Spleen (tissue), 11 donors: ENCODE results near the gene IFNLR1. TPM values are rescaled to one million over a fixed set of nuclear protein-coding genes. Genes with fewer than 3 reads are reported as not detected.

Experiments used
- DNase-seq: peaks from one replicate; pipeline ENCODE4 v3.0.0-alpha.2; 2020
- H3K27ac ChIP-seq, 8 donors: fragments of 200-600 bp; sonication (generic) in 7 of 8; 1 replicate in 4 of 8; 2 replicates in 4 of 8; pipeline versions ENCODE4 v1.5.0 to v1.8.0; 2016 to 2021; ENCODE audit warnings: inconsistent platforms in 4 of 8, mild to moderate bottlenecking in 4 of 8, moderate library complexity in 1 of 8
- H3K27me3 ChIP-seq, 7 donors: fragments of 200-600 bp; sonication (generic) in 6 of 7; replicated peaks in 1 of 7; 1 replicate in 4 of 7; 2 replicates in 3 of 7; pipeline versions ENCODE4 v1.5.0 to v1.8.0; 2016 to 2021; ENCODE audit warnings: inconsistent platforms in 3 of 7, mild to moderate bottlenecking in 1 of 7
- H3K36me3 ChIP-seq, 6 donors: fragments of 200-600 bp; sonication (generic) in 5 of 6; 1 replicate in 4 of 6; 2 replicates in 2 of 6; pipeline versions ENCODE4 v1.5.0 to v1.8.0; 2016 to 2021; ENCODE audit warnings: inconsistent platforms in 2 of 6
- H3K4me1 ChIP-seq, 6 donors: fragments of 200-600 bp; sonication (generic) in 5 of 6; 1 replicate in 3 of 6; 2 replicates in 3 of 6; pipeline versions ENCODE4 v1.5.0 to v1.8.0; 2016 to 2021; ENCODE audit warnings: inconsistent platforms in 3 of 6
- H3K4me3 ChIP-seq, 8 donors: fragments of 200-600 bp; sonication (generic) in 7 of 8; 1 replicate in 4 of 8; 2 replicates in 4 of 8; pipeline versions ENCODE4 v1.5.0 to v1.8.0; 2016 to 2021; ENCODE audit warnings: inconsistent platforms in 4 of 8, mild to moderate bottlenecking in 4 of 8, moderate library complexity in 2 of 8
- H3K9me3 ChIP-seq, 8 donors: fragments of 200-600 bp; sonication (generic) in 7 of 8; 1 replicate in 4 of 8; 2 replicates in 4 of 8; pipeline versions ENCODE4 v1.5.0 to v1.8.0; 2016 to 2021; ENCODE audit warnings: inconsistent platforms in 4 of 8
- POLR2A ChIP-seq, 3 donors: fragments of 450-650 bp; IDR thresholded peaks; one replicate each; pipeline ENCODE4 v1.5.1; 2017; ENCODE audit warnings: antibody characterized with exemption in 3 of 3, mild to moderate bottlenecking in 1 of 3
- POLR2AphosphoS5 ChIP-seq, 3 donors: sonication (generic); formaldehyde crosslinking; IDR thresholded peaks; one replicate each; pipeline ENCODE4 v1.5.1; 2017; ENCODE audit warnings: antibody characterized with exemption in 3 of 3
- WGBS, 5 donors: extraction: QIAGEN DNeasy Blood & Tissue Kit in 3 of 5; methylation state at CpG; one replicate each; pipeline versions ENCODE4 v1.1.5 to v1.1.7; 2013 to 2018; 5-methylcytosine and 5-hydroxymethylcytosine counted together
- intact Hi-C: fragments of 100-400 bp; cut with DNase I; formaldehyde crosslinking; loops from one replicate; pipeline ENCODE4 v1.15.0; 2023; ENCODE audit warnings: low total_unique reads
- polyA plus RNA-seq, 3 donors: library from polyadenylated mRNA; stranded (reverse); fragments of 200-250 nt; gene quantifications; one replicate each; pipeline ENCODE4 v1.2.1, GENCODE V29; 2013
- total RNA-seq, 7 donors: library from RNA; depleted of rRNA in 3 of 7; stranded (reverse); fragments of >200 nt in 3 of 7; fragmentation: NEBNext Ultra II Directional in 4 of 7; extraction: Animal tissue kit (Norgen Biotek cat#: 25700) in 4 of 7; gene quantifications; one replicate each; pipeline versions ENCODE4 v1.1.0 to v1.2.1, GENCODE V29; 2016 to 2021
- TF ChIP-seq, protein P1 (sequence below), 11 experiments: fragments of 200-600 bp in 7 of 11; fragments of 450-650 bp in 4 of 11; sonication (generic) in 4 of 11; IDR thresholded peaks in 8 of 11; conservative IDR thresholded peaks in 3 of 11; 1 replicate in 7 of 11; 2 replicates in 4 of 11; pipeline versions ENCODE4 v1.4.0 to v1.8.0; 2016 to 2021; ENCODE audit warnings: antibody characterized with exemption in 11 of 11, inconsistent platforms in 4 of 11, mild to moderate bottlenecking in 1 of 11
- donor health status: healthy with polysubstance abuse.
- donor health status: DM: no; HTN: no; CAD: no; lungs with moderate emphysema.
- donor health status: DM: no; HTN: no; CAD: no.
- donor health status: Bipolar disorder and iron deficiency.
- donor health status: healthy.
- donor health status: DM: no; HTN: no; CAD: no.
- donor health status: DM: yes; HTN: yes; CAD: no.

IFNLR1 gene
- total and polyA plus RNA-seq, 10 donors, result 1.7 to 8.9 (median 3.6) TPM

DNA sequence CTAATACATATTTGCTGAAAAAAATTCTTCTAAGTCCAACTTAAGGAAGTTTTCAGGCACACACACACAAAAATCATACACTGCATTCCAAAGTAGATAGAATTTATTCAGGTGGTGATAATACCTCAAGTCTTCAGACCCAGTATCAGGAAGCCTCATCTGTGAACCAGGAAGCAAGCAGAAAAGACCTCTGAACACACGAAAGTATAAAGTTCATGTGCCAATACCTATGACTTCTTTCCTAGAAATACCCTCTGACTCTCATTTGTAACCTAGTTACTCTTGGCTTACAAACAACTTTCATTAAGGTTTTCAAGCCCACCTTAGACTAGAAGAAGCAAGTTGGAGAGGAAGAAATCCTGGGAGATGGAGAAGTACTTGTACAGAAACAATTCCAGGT is 35.7 kb upstream of the IFNLR1 start:
- TF ChIP-seq POLR2A (IDR thresholded peaks at IDR 0.05), result no peak
- no peak for TF ChIP-seq POLR2AphosphoS5 (IDR thresholded peaks at IDR 0.05)
- TF ChIP-seq, protein P1, sequence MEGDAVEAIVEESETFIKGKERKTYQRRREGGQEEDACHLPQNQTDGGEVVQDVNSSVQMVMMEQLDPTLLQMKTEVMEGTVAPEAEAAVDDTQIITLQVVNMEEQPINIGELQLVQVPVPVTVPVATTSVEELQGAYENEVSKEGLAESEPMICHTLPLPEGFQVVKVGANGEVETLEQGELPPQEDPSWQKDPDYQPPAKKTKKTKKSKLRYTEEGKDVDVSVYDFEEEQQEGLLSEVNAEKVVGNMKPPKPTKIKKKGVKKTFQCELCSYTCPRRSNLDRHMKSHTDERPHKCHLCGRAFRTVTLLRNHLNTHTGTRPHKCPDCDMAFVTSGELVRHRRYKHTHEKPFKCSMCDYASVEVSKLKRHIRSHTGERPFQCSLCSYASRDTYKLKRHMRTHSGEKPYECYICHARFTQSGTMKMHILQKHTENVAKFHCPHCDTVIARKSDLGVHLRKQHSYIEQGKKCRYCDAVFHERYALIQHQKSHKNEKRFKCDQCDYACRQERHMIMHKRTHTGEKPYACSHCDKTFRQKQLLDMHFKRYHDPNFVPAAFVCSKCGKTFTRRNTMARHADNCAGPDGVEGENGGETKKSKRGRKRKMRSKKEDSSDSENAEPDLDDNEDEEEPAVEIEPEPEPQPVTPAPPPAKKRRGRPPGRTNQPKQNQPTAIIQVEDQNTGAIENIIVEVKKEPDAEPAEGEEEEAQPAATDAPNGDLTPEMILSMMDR (IDR thresholded peaks at IDR 0.05 in 8 of 11, conservative IDR thresholded peaks at IDR 0.05 in 3 of 11), result no peak
- H3K9me3 ChIP-seq, result no peaks in the 10 kb centered on the region
- H3K27ac ChIP-seq, result no peak overlapping the region
- H3K4me3 ChIP-seq, result no peak overlapping the region
- no peaks in the 10 kb centered on the region for H3K4me1 ChIP-seq
- 57 to 93% (median 67%) methylated on average over 1 of the region's 1 CpG for WGBS, 5 donors
- H3K36me3 ChIP-seq, result no peaks in the 10 kb centered on the region
- H3K27me3 ChIP-seq, result peaks cover 0 to 24% (median 0%) of the 10 kb centered on the region in 7 donors
- no peak for DNase-seq
- intact Hi-C loops, result no loop called here

DNA sequence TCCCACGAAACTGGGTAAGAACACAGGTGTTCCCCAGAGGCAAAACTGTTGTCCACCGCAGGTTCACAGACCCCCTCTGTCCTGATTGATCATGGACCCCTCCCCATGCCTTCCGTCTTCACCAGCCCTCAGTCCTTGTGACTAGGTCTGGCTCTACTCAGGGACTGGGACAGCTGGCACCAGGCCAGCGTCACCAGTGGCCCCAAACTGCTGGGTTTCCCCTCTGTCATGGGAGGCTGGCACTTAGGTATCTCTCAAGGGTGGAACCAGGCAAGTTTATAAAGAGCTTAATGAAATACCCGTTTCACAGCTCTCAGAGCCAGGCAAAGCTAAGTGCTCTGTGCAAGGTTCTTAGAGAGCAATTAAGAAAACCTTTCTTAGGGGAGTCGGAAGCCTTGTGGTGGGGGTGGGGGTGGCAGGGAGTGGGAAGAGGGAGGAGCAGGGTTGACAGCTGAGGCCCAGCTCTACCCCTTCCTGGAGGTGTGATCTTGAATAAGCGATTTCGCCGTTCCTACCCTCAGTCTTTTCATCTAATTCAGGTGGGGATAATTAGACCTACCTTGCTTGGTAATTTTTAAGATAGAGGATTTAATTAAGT is 35.0 kb upstream of the IFNLR1 start:
- H3K9me3 ChIP-seq, result no peaks in the 10 kb centered on the region
- no peak for TF ChIP-seq POLR2AphosphoS5 (IDR thresholded peaks at IDR 0.05)
- TF ChIP-seq POLR2A (IDR thresholded peaks at IDR 0.05), result no peak
- TF ChIP-seq, protein P1 (IDR thresholded peaks at IDR 0.05 in 8 of 11, conservative IDR thresholded peaks at IDR 0.05 in 3 of 11), result no peak
- DNase-seq, result no peak

DNA sequence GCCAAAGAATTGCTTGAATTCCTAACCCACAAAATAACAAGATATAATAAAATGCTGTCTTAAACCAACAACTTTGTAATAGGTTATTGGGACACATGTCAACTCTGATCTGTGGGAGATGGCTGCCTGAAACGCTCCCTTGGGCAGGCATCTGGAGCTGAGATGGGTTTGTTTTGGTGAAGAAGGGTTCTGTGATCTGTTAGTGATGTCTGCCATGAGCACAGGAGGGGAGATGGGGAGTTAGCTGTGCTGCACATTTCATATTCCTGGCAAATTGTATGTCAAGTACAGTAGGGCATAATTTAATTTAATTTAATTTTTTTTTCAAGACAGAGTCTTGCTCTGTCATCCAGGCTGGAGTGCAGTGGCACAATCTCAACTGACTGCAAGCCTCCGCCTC is 34.2 kb upstream of the IFNLR1 start:
- Histone ChIP-seq H3K4me3 (no peak overlapping the region), H3K27ac (no peak overlapping the region), H3K27me3 (peaks cover 0 to 40% (median 10%) of the 10 kb centered on the region in 7 donors), H3K36me3 (no peaks in the 10 kb centered on the region), H3K4me1 (no peaks in the 10 kb centered on the region), H3K9me3 (no peaks in the 10 kb centered on the region)
- DNase-seq, result no peak
- WGBS, 5 donors, result 62 to 94% (median 71%) methylated on average over 2 of the region's 2 CpGs
- intact Hi-C loops, result no loop called here
- no peak for TF ChIP-seq POLR2A (IDR thresholded peaks at IDR 0.05)

More for the DNA sequence above, 35.0 kb upstream of the IFNLR1 start:
- H3K27me3 ChIP-seq, result peaks cover 0 to 31% (median 1%) of the 10 kb centered on the region in 7 donors
- H3K4me3 ChIP-seq, result no peak overlapping the region
- no peak overlapping the region for H3K27ac ChIP-seq
- WGBS, 5 donors, result 62 to 73% (median 69%) methylated on average over 9 of the region's 9 CpGs
- no peaks in the 10 kb centered on the region for H3K36me3 ChIP-seq
- intact Hi-C loops, result no loop called here
- no peaks in the 10 kb centered on the region for H3K4me1 ChIP-seq

DNA sequence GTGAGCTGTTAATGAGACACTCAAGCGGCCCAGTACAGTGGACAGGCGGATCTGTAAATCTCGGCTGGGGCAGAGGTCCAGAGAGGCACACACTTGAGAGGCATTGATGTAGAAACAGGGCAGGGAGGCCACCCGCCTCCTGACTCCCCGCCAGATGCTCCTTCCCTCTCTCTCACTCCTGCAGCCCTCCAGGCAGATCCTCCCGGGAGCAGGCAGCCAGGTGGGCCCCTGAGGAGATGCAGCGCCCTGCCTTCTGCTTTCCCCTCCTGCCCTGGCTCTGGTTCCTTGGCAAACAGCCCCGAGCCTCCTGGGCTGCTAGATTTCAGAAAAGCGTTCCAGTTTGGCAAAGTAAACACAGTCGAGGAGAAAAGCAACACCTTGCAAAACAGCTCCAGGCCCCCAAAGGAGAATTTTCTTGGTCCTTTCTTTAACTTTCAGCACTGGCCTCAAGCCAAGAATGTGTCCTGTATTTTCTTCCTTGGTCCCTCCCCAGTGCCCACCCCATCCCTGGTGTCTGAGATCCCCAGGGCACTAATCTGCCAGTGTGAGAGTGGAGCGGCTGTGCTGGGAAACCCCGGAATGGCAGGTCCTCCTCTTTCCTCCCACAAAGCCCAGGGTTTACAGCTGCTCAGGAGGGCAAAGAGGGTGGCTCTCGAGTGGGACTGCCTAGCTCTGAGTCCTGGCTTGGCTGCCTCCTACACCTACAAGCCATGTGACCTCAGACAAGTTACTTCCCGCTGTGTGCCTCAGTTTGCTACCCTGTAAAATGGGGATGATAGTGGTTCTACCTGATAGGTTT is 29.4 kb upstream of the IFNLR1 start:
- 46 to 58% (median 51%) methylated on average over 13 to 14 of the region's 14 CpGs for WGBS, 5 donors
- intact Hi-C loops, result no loop called here
- Histone ChIP-seq H3K9me3 (peaks cover 0 to 7% (median 2%) of the 10 kb centered on the region in 8 donors), H3K4me1 (no peaks in the 10 kb centered on the region), H3K27ac (no peak overlapping the region), H3K36me3 (no peaks in the 10 kb centered on the region), H3K27me3 (peaks cover 0 to 50% (median 11%) of the 10 kb centered on the region in 7 donors), H3K4me3 (no peak overlapping the region)
- TF ChIP-seq POLR2AphosphoS5 (IDR thresholded peaks at IDR 0.05), result no peak
- TF ChIP-seq, protein P1 (IDR thresholded peaks at IDR 0.05 in 8 of 11, conservative IDR thresholded peaks at IDR 0.05 in 3 of 11), result no peak
- no peak for TF ChIP-seq POLR2A (IDR thresholded peaks at IDR 0.05)
- DNase-seq, result no peak
